Activated B cell treated with CpG ODN at 0.5 μM for 24 hours (primary cell): ENCODE measurements around the gene TMEM131. TPM values are rescaled to one million over a fixed set of nuclear protein-coding genes. Genes with fewer than 3 reads are reported as not detected.

Experiments used
- ATAC-seq: fragments of 200-7000 bp; cut with Tn5 transposase; one replicate; pipeline ENCODE4 v1.10.0; 2021; ENCODE audit warnings: low read depth, mild to moderate bottlenecking, moderate library complexity
- CTCF ChIA-PET: fragments of 350-600 bp; sonication (Branson Sonifier 250); formaldehyde crosslinking; loops from one replicate; lab custom pipeline; 2021; ENCODE audit warnings: antibody characterized with exemption; lab: Charles Lee
- POLR2A ChIA-PET: fragments of 350-600 bp; sonication (Branson Sonifier 250); formaldehyde crosslinking; loops from one replicate; lab custom pipeline; 2021; ENCODE audit warnings: antibody characterized with exemption; lab: Charles Lee
- DNase-seq: peaks from one replicate; pipeline ENCODE4 v3.0.0; 2022
- H3K27ac Mint-ChIP-seq: one replicate; pipeline ENCODE4 v1.8.0; 2020; ENCODE audit warnings: mixed read lengths
- H3K27me3 Mint-ChIP-seq: one replicate; pipeline ENCODE4 v1.8.0; 2021; ENCODE audit warnings: mixed read lengths
- H3K36me3 Mint-ChIP-seq: one replicate; pipeline ENCODE4 v1.8.0; 2021; ENCODE audit warnings: low read depth, mixed read lengths
- H3K4me1 Mint-ChIP-seq: one replicate; pipeline ENCODE4 v1.8.0; 2021; ENCODE audit warnings: mixed read lengths
- H3K4me3 Mint-ChIP-seq: one replicate; pipeline ENCODE4 v1.8.0; 2020; ENCODE audit warnings: mild to moderate bottlenecking, mixed read lengths
- H3K9me3 Mint-ChIP-seq: one replicate; pipeline ENCODE4 v1.8.0; 2020; ENCODE audit warnings: mixed read lengths
- intact Hi-C: fragments of 100-400 bp; cut with micrococcal nuclease; formaldehyde crosslinking; loops from one replicate; pipeline ENCODE4 v1.15.1; 2024
- total RNA-seq: library from RNA; stranded (reverse); gene quantifications from 2 replicates; pipeline ENCODE4 v1.2.3, GENCODE V29; 2022
- TF ChIP-seq, protein P1 (sequence below): fragments of 200-600 bp; IDR thresholded peaks from one replicate; pipeline ENCODE4 v1.8.0; 2022; ENCODE audit warnings: antibody characterized with exemption, mild to moderate bottlenecking

Gene TMEM131
- total RNA-seq, 1 donor from 2014 or later: 146 TPM

DNA sequence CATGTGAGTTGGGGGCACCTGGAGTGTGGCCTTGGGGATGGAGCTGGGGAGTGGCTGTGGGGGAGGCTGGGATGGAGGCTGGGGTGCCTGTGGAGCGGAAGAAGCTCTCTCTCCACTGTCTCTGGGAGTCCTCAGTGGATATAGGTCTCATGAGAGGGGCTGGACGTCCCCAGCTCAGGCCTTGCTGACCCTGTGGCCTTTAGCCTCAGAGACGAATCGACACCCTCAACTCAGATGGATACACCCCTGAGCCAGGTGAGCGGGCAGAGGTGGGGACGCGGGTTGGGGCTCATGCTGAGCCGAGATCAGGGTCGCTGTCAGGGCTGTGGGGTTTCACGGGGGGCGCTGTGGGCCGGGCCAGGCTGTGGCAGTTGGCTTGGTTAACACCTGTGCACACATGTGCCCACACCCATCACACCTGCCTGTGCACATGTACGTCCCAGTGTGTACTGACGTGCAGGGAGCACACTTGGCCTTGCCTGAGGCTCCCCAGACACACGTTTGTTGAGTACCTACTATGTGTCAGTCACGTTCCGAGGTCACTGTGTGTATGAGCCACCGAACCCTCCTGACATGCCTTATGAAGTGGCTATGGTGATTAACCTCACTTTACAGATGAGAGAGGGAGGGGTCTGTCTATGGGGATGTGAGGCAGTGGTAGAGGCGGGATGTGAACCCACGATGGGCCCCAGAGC is 262.3 kb downstream of the TMEM131 start:
- ChIA-PET POLR2A (no interaction called here), CTCF (no interaction called here)
- no peaks in the 10 kb centered on the region for H3K4me1 Mint-ChIP-seq

DNA sequence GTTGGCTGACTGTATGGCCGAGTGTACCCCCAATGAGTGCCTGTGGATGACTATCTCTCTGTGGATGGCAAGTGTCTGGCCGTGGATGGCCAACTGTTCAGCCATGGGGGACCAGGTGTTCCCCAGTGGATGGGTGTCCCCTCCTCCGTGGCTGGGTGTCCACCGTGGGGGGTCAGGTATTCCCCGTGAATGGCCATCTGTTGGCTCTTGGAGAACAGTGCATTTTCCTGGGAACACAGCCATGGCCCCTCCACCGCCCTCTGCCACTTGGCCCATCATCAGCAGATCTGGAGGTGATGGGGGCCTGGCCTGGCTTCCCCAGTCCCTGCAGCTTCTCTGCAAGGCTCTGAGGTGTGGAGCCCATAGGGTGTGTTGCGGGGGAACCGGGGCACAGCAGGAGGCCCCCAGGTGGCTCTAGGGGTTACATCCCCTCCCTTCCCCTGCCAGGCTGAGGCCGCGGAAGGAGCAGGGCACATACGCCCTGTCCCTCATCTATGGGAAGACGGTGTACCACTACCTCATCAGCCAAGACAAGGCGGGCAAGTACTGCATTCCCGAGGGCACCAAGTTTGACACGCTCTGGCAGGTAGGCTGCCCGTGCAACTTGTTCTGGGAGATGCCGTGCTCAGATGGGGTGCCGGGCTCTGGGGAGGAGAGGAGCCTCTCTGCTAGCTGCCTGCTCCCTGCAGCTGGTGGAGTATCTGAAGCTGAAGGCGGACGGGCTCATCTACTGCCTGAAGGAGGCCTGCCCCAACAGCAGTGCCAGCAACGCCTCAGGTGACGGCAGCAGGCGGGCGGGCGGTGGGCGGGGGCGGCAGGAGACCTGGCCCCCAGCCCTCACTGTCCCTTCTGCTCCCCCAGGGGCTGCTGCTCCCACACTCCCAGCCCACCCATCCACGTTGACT is 263.1 kb downstream of the TMEM131 start:
- DNase-seq (no peak), ATAC-seq (no peak)
- Mint-ChIP-seq H3K4me3 (no peak overlapping the region), H3K36me3 (no peaks in the 10 kb centered on the region), H3K4me1 (no peaks in the 10 kb centered on the region), H3K27me3 (no peaks in the 10 kb centered on the region), H3K27ac (no peak overlapping the region), H3K9me3 (no peaks in the 10 kb centered on the region)
- ChIA-PET POLR2A (no interaction called here), CTCF (no interaction called here)
- TF ChIP-seq, protein P1, sequence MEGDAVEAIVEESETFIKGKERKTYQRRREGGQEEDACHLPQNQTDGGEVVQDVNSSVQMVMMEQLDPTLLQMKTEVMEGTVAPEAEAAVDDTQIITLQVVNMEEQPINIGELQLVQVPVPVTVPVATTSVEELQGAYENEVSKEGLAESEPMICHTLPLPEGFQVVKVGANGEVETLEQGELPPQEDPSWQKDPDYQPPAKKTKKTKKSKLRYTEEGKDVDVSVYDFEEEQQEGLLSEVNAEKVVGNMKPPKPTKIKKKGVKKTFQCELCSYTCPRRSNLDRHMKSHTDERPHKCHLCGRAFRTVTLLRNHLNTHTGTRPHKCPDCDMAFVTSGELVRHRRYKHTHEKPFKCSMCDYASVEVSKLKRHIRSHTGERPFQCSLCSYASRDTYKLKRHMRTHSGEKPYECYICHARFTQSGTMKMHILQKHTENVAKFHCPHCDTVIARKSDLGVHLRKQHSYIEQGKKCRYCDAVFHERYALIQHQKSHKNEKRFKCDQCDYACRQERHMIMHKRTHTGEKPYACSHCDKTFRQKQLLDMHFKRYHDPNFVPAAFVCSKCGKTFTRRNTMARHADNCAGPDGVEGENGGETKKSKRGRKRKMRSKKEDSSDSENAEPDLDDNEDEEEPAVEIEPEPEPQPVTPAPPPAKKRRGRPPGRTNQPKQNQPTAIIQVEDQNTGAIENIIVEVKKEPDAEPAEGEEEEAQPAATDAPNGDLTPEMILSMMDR: no peak
- intact Hi-C loops: no loop called here

More for the DNA sequence above, 262.3 kb downstream of the TMEM131 start:
- H3K27ac Mint-ChIP-seq: no peak overlapping the region
- H3K9me3 Mint-ChIP-seq: no peaks in the 10 kb centered on the region
- no peak for DNase-seq
- ATAC-seq: no peak
- no peaks in the 10 kb centered on the region for H3K27me3 Mint-ChIP-seq
- H3K36me3 Mint-ChIP-seq: no peaks in the 10 kb centered on the region
- H3K4me3 Mint-ChIP-seq: no peak overlapping the region
- intact Hi-C loops: no loop called here
- TF ChIP-seq, protein P1: no peak

DNA sequence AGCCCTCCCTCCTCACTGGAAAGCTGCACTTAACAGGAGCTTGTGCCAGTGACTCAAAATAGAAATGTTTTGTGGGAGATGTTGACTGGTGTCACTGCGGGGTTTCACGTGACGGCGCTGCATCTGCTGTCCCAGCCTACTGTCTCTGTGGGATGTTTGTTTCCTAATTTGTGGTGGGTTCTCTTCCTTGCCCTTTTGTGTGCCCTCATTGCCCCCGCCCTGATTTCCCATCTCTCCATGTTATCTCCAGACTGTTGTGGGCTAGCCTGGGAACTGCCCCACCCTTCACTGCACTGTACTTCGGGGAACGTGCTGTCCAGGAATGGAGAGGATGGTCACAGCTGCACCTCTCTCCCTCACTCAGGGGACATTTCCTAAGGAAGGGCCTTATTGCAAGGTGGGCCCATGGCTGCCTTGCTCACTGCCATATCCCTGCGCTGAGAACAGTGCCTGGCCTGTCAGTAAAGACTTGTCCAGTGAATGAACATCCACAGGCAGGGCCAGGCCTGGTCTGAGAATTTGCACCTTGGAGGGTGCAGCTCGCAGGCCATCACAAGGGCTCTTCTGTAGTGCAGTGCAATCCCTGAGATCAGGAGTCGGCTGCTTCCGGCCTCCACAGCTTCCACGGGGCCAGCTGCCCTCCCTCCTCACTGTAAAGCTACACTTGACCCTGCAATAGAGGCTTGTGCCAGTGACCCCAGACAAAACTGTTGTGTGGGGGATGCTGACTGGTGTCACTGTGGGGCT is 264.3 kb downstream of the TMEM131 start:
- Mint-ChIP-seq H3K9me3 (no peaks in the 10 kb centered on the region), H3K36me3 (no peaks in the 10 kb centered on the region), H3K27me3 (no peaks in the 10 kb centered on the region), H3K27ac (no peak overlapping the region), H3K4me1 (no peaks in the 10 kb centered on the region), H3K4me3 (no peak overlapping the region)
- TF ChIP-seq, protein P1: no peak
- no peak for ATAC-seq
- no peak for DNase-seq
- CTCF ChIA-PET: interaction anchor here (2.1 kb wide), 1 partner anchor 8 kb away, joined by 10 read pairs; no protein-coding TSS in a partner anchor
- POLR2A ChIA-PET: no interaction called here
- intact Hi-C loops: no loop called here

DNA sequence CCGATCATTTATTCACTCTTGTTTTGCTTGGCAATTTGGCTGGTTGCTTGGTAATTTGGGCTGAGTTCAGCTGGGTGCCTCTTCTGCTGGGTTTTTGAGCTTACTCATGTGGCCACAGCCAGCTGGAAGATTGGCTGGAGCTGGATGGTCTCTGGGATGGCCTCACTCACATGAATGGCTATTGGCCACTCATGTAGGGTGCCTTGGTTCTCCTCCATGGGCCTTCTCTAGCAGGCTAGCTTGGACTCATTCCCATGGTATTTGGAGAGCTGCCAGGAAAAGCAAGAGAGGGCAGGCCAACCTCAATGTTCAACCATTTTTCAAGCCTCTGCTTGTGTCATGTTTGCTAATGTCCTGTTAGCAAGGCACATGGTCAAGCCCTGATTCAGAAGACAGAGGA is 265.5 kb downstream of the TMEM131 start:
- Mint-ChIP-seq H3K4me1 (no peaks in the 10 kb centered on the region), H3K9me3 (no peaks in the 10 kb centered on the region), H3K27ac (no peak overlapping the region), H3K36me3 (no peaks in the 10 kb centered on the region), H3K27me3 (no peaks in the 10 kb centered on the region), H3K4me3 (no peak overlapping the region)
- DNase-seq (no peak), ATAC-seq (no peak)
- intact Hi-C loops: no loop called here
- POLR2A ChIA-PET: interaction anchor here (1.4 kb wide), 1 partner anchor 12 kb away, joined by 7 read pairs; no protein-coding TSS in a partner anchor
- CTCF ChIA-PET: interaction anchor here (2.1 kb wide), 1 partner anchor 10 kb away, joined by 10 read pairs; no protein-coding TSS in a partner anchor
- TF ChIP-seq, protein P1: no peak
